HG03432 (cell line): Measurements from ENCODE around the gene SIX6.

ENCODE experiments used
- ATAC-seq: cut with Tn5 transposase; IDR thresholded peaks from one replicate; pipeline ENCODE4 v1.9.1; 2021; ENCODE audit warnings: mild to moderate bottlenecking, moderate library complexity; ENCODE audit not compliant: unreplicated experiment

SIX6 gene

DNA sequence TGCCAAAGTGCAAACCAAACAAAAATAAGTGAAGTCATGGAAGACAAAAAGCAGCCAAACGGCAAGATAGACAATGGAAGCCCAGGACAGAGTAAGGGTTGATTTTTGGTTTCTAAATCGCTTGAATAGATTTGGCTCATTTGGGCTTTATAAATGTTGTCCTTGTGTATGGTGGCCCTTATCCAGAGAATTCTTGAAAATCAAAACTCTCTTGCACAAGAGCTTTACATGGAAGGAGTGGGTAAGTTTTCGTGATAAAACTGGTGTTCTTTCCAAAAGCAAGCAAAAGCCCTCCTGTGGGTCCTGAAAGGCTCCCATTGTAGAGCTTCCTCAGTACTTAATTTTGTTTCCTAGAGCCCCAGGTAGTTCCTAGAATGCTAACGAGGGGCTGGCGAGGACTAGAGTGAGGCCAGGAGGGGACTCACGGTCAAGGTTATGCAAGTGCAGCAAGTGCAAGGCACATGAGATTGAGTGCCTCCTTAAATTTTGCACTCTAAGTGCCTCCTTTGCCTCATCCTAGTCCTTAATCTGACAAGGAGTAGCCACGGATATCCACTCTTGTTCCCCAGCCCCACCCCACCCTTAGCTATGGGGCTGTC is 4.1 kb downstream of the SIX6 start:
- no peak for ATAC-seq

DNA sequence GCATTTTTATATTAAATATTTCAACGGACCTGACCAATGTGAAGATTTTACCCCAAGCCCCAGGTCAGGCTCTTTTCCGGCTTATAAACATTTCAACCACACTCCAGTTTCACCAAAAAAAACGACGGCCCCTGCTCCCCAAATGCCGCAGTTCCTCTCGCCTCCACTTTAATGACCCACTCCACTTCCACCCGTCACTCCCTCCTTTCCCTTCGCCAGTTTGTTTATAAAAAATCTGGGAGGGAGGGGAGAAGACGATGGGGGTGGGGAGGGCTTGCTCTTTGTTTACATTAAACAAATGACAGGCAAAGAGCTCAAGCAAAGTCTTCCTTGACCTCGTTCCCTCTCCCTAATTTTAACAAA is 5.4 kb downstream of the SIX6 start:
- ATAC-seq, result no peak

DNA sequence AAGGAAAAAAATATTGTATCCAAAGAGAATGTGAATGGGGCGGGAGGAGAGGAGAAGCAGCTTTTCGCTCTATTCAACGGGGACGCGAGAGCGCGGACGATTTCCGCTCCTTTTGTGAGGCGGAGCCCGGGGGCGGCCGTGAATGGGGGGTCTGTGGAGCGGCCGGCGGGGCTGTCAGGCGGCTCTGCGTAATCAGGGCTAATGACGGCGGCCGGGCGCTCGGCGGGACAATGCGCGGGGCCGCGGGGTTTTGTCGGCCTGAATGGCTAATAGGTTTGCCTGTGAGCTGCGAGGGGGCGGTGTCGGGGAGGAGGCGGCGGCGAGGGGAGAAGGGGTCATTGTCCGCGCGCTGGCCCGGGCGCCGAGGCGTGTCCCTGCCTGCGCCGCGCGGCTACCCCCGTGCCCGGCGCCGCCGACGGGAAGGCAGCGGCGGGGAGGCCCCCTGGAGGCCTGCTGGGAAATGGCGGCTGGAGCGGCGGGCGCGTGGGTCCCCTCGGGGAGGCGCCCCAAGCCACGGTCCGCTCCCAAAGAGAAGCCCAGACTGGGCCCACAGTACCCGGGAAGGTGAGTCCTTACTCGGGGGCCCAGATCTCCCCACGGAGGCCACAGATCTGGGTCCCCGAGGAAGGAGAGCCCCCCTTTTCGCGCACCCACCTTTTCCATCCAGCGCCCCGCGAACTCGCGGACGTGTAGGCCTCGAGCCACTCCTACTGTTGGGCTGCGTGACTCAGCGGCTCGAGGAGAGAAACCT is 6.0 kb downstream of the SIX6 start:
- peak; percentile 77 for ATAC-seq

DNA sequence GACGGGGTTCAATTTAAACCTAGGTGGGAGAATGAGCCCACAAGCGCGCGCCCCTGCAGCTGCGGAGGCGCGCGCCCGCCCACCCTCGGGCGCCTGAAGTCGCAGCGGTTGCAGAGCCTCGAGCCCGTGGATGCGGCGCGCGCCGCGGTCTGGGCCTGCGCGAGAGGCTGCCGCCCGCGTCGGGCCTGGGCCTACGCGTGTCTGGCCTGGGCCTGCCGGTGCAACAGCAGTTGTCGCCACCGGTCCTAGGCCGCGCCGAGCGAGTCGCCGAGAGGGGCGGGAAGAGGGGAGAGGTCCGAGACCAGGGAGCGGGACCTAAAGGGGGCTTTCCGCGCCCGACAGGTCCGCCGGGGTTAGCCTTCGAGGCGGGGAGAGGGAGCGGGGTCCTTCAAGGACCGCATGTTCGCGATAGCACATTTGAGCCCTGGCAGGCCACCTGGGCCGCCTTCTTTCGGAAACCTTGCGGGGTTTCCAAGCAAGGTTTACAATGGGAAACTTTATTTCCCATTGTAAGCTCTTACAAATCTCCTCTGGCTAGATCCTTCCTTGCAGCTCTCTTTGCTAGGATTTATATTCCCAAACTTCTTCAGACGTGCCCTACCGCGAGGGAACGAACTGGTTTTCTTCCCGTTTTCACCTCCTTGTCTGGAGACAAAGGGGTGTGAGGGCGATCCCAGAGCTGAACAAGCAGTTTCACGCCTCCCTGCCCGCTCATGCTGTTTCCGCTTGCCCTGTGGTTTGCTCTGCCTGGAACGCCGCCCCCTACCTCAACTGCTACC is 6.8 kb downstream of the SIX6 start:
- peak; percentile 23 for ATAC-seq

DNA sequence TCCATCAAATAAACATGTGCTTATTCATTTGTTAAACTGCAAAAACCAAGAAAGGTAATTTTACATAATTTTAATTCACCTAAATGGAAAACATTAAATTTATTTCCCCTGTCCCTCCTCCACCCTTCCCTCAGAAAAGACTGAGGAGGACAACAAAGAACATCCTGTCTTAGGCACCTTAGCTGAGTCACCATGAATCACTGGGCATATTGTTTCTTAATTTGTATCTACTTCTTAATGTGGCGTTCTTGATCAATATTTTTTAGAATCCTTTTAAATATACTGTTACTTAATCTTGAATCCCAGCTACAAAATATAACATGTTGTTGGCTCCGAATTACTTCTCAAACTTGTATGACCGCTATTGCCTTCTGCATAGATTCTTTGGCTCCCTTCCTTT is 23.5 kb downstream of the SIX6 start:
- no peak for ATAC-seq

DNA sequence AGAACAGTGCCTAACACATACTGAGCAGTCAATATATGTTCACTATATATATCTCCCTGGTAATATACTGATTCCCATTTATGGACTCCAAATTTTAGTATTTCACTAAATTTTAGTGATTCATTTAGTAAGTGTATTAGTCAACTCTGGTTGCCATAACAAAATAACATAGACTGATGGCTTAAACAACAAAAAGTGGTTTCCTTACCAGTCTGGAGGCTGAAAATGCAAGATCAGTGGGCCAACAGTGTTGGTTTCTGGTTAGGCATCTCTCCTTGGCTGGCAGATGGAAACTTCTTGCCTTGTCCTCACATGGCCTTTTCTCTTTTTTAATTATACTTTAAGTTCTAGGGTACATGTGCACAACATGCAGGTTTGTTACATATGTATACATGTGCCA is 28.7 kb downstream of the SIX6 start:
- ATAC-seq, result no peak

DNA sequence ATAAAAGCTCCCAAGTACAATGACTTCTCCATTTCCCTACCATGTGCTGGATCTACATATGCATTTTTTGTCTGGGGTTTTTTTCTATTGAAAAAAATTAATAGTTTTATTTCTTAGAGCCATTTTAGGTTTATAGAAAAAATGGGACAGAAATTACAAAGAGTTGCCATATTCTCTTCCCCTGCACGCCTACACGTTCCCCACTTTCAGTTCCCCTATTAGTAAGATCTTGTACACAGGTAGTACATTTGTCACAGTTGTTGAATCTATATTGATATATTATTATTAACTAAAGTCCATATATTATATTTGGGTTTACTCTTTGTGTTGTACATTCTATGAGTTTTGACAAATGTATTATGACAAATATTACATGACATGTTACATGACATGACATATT is 35.7 kb downstream of the SIX6 start:
- peak; percentile 58 for ATAC-seq

DNA sequence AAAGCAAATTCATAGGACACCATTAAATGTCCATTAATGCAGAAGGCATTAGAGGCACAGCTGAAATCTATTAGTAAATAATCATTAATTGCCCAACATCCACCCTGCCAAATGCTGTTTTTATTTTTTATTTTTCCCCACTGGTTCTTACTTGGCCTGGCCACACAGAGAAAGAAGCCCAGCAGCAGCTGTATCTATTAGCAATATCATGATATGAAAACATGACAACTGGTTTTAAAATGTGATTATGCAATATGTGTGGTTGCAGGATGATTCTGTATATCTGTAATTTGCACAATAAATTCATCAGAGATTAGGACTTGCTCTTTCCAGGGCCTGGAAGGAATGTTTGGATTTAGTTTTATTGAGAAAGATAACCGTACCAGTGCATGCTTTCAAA is 44.9 kb downstream of the SIX6 start:
- ATAC-seq, result no peak

DNA sequence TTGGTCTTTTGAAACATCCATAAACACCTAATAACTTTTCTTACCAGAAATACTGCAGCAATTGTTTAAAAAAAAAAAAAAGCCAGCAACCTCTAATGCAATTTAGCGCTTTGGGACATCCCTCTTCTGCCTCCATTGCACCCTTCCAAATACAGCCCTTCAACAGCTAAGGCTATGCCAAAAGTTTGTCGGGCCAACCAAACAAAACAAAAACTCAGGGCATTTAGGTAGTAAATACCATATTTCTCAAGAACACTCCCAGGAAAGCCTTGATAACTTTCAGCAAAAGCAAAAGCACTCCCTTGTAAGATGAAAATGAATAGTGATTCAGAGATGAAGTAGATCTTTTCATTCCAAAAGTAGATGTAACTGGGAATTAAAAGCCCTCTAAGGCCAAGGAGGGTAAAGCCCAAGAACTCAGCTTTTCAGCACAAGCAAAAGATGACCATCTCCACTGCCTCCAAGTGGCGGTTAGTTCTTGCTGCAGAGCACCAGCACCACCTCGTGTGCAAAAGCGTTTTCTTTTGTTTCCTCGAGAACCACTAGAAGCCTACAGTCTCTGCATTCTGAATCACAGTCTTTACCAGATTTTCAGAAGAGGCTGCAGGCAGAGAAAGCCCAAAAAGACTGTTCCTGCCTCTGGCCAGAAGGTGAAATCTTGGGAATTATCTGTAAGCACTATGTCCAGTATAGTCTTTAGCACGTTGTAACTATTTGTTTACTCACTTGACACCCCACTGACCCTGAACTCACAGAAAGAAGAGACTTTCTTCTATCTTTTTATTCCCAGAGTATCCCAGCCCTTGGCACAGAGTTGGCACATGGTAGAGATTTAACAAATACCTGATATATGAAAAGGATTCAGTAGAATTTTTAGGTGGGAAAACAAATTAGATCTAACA is 53.1 kb downstream of the SIX6 start:
- ATAC-seq, result peak; percentile 78
